NOMO-1 treated with DMSO at 0.1 percent for 48 hours (cell line): ENCODE measurements around the gene LRP5.

Experiments used
- DNase-seq: peaks from one replicate; lab custom pipeline; 2025; ENCODE audit not compliant: unreplicated experiment; lab: John Stamatoyannopoulos, UW

LRP5 gene

DNA sequence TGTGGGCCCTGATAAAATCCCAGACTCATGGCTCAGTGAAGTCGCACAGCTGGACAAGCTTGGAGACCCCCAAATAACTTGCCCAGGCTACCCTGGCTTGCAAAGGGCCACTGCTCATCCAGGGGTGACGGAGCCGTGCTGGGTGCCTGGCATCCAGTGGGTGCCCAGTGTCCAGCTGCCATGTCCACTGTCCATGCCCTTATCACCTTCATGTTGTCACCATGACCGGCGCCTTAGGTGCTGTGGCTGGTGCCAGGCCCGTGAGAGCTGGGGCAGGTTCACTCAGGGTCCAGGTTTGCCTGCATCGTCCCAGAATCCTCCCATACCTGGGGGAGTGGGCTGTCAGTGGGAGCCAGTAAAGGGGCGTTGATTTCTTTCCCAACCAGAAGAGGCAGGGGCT lies 57.4 kb downstream of the LRP5 start:
- DNase-seq: no peak

- DNase-seq: peak; percentile 91
Measured at GRCh38 chr11:68370211-68371111, 58.1 kb downstream of the LRP5 start.

- DNase-seq: no peak
Measured at GRCh38 chr11:68371171-68372041, 59.0 kb downstream of the LRP5 start.

- DNase-seq: no peak
Measured at GRCh38 chr11:68372114-68372513, 59.7 kb downstream of the LRP5 start.

GRCh38 chr11:68372625-68373024 lies 60.2 kb downstream of the LRP5 start:
- no peak for DNase-seq

GRCh38 chr11:68373189-68373814 lies 60.9 kb downstream of the LRP5 start:
- no peak for DNase-seq

DNA sequence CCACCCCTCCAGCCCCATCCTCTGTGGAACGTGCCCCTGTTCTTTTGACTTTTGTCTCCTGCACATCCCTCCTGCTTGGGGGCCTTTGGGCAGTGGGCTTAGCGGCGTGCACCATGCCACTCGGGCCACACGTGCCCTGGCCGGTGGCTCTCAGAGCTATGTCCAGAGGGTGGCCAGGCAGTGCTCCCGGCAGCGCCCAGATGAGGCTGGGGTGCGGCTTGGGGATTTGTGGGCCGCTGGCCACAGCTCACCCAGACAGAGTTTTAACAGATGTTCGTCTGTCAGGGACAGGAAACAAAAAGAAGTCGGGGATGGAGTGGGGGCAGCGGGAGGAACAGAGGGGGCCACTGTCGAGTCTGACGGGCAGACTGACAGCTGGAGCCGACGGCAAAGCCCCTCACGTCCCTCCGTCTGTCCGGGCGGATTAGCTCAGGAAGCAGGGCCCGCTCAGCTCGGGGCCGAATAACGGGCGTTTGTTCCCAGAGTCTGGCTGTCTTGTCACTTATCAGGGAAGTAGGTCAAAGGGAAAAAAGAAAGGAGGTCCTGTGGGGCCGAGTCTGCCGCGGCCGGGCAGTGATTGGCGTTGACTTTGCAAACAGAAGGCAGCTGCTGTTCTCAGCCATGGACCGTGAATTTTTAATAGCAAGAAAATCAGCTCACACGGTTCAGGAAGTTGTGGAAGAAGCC lies 61.6 kb downstream of the LRP5 start:
- no peak for DNase-seq

DNA sequence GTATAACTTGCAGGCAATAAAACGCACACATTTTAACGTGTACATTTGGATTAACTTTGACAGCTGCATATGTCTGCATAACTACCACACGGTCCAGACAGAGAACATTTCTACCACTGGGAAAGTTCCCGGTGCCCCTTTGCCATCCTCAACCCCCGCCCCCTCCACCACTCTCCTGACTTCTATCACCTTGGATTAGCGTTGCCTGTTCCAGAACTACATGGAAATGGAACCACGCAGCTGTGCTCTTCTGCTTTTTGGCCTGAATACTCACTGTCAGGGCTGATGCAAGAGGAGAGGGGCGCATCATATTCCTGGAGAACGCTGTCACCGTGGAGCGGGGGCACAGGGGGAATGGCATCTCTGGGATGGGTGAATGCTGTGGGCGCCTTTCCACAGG lies 62.1 kb downstream of the LRP5 start:
- DNase-seq: no peak

DNA sequence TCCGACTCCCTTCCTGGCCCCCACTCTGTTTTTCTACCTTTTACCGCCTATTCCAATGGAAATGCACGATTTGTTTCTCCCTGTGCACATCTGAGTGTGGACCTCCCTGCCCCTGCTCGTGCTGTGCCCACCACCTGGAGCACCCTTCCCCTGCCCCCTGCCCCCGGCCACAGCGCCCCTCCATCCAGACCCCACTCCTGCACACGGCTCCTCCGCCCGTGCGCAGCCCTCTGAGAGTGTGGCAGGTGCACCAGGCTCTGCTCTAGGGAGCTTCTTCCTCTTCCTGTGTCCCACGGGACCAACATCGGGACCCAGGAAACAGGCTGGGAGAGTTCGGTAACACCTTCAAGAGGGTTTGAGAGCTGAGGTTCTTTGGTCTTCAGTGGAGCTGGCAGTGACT lies 62.9 kb downstream of the LRP5 start:
- DNase-seq: no peak

GRCh38 chr11:68375766-68376165 lies 63.4 kb downstream of the LRP5 start:
- no peak for DNase-seq

DNA sequence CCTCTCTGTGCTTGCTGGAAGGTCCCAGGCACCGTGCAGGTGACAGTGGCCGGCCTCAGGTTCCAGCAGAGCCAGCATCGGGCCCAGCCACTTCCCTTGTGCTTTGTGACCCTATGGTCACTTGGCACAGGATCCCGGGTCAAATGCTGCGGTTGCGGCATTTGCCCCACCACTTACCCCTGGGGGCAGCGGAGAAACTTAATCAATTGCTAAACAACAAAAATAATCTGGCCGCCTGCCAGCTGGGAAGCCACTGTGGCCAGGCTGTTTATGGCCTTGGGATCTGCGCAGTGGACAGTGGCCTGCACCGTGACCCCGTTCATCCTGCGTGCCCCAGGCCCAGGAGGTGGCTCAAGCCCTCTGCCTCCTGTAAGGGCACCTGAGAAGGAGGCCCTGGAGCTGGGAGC lies 65.0 kb downstream of the LRP5 start:
- DNase-seq: no peak

- no peak for DNase-seq
Measured at GRCh38 chr11:68379206-68379605, 66.8 kb downstream of the LRP5 start.

- DNase-seq: no peak
Measured at GRCh38 chr11:68380786-68381622, 68.6 kb downstream of the LRP5 start.

DNA sequence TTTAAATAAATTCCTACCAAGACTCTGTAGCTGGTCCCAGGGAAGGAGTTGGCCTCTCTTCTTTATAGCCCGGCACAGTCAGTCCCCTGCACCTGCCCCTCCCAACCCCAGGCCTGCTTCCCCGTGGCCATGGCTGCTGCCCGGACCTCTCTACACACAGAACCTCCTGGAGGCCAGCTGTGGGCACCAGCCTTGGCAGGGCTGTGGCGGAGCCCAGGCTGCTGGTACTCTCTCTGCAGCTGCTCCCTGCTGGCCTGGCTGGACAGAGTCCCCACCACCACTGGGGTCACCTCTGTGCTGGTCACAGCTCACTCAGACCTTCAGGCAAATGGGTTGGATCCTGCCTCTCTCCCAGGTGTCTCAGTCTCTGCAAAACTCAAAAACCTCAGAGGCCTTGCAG lies 69.3 kb downstream of the LRP5 start:
- DNase-seq: no peak

- DNase-seq: no peak
Measured at GRCh38 chr11:68382358-68382998, 70.1 kb downstream of the LRP5 start.

DNA sequence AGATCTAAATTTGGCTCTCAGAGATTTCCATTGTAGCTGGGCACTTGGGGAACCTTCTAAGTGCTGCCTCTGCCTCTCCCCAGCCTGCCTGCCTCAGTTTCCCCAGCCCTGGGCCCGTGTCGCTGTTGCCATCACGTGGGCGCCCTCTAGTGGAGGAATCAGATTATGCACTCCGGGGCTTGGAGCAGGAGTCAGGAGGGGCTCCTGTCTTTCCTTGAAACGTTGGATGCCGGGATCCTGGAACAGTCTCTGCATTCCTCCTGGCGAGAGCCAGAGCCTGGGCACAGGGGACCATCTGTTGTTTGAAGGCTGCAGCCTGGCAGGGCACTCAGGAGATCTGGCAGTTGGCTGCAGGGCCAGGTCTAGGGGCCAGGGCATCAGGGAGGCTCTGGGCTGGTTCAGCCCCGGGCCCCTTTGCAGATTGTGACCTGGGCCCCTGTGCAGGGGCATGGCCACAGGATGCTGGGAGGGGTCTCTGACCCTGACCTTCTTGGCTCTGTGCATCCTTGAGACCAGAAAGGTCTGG lies 71.6 kb downstream of the LRP5 start:
- DNase-seq: peak; percentile 4

DNA sequence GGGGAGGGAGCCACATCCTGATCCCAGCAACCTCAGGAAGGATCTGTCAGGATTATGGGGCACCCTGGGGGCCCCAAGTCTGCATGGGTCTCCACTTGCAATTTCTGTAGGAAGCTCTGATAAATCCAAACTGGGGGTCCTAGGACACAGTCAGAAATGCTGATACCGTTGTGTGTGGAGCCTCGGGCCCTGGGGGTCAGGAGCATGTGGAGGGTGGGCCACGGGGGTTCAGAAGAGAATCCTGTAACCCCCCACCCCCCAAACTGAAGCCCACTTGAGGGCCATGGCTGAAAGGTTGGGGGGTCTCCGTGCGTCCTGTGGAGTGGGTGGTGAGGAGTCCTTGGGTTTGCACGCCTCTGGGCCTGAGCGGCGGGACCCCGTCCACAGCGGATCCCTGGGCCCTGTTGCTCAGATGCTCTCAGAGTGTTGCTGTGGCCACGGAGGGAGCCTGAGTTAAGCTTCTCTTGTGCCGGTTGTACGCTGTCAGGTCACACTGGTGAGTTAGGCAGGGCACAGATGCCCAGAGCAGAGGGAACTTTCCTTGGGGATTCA lies 72.2 kb downstream of the LRP5 start:
- no peak for DNase-seq

DNA sequence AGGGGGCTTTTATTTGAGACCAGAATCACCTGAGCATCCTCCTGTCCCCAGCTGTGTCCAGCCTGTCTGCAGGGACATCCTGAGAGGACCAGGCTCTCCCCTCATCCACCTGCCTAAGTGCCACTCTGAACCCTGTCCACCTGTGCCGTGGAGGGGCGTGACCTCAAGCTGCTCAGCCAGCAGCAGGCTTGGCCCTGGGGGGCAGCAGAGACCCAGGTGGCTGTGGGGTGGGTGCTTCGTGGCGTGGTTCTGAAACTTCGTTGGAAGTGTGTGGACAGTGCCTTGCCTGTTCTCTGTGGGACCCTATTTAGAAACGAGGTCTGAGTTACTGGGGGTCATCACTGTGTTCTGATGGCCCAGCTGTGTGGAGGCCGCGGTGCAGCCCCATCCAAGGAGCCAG lies 72.7 kb downstream of the LRP5 start:
- DNase-seq: no peak

- no peak for DNase-seq
Measured at GRCh38 chr11:68386331-68386978, 74.1 kb downstream of the LRP5 start.
